Heart right ventricle (tissue), 16 donors: Measurements from ENCODE around the gene ANKRD60. TPM values are rescaled to one million over a fixed set of nuclear protein-coding genes. Genes with fewer than 3 reads are reported as not detected.

Experiments
- ATAC-seq, 8 donors: fragments of 200-7000 bp; cut with Tn5 transposase; one replicate each; pipeline ENCODE4 v1.9.1; 2020; ENCODE audit warnings: mild to moderate bottlenecking in 8 of 8, moderate library complexity in 8 of 8, moderate number of reproducible peaks in 1 of 8
- DNase-seq, 2 donors: peaks; one replicate each; pipeline ENCODE4 v3.0.0-alpha.2; 2020
- H3K27ac ChIP-seq, 10 donors: fragments of 200-600 bp; sonication (generic) in 2 of 10; one replicate each; pipeline versions ENCODE4 v1.5.0 to v1.8.0; 2020 to 2022; ENCODE audit warnings: mild to moderate bottlenecking in 3 of 10
- H3K27me3 ChIP-seq, 7 donors: fragments of 200-600 bp; one replicate each; pipeline ENCODE4 v1.8.0; 2021 to 2022; ENCODE audit warnings: mild to moderate bottlenecking in 2 of 7
- H3K36me3 ChIP-seq, 9 donors: fragments of 200-600 bp; sonication (generic) in 1 of 9; one replicate each; pipeline versions ENCODE4 v1.5.0 to v1.8.0; 2020 to 2022; ENCODE audit warnings: mild to moderate bottlenecking in 2 of 9
- H3K4me1 ChIP-seq, 9 donors: fragments of 200-600 bp; sonication (generic) in 1 of 9; one replicate each; pipeline versions ENCODE4 v1.5.0 to v1.8.0; 2020 to 2022; ENCODE audit warnings: mild to moderate bottlenecking in 4 of 9
- H3K4me3 ChIP-seq, 10 donors: fragments of 200-600 bp; sonication (generic) in 2 of 10; one replicate each; pipeline versions ENCODE4 v1.5.0 to v1.8.0; 2020 to 2022; ENCODE audit warnings: mild to moderate bottlenecking in 7 of 10, moderate library complexity in 2 of 10
- H3K9me3 ChIP-seq, 11 donors: fragments of 200-600 bp in 10 of 11; sonication (generic) in 2 of 11; one replicate each; pipeline versions ENCODE4 v1.5.0 to v1.8.0; 2013 to 2022; ENCODE audit warnings: mild to moderate bottlenecking in 2 of 11, control low read depth in 1 of 11, moderate library complexity in 1 of 11
- WGBS, 2 donors: extraction: QIAGEN DNeasy Blood & Tissue Kit; methylation state at CpG; one replicate each; pipeline ENCODE4 v1.1.7; 2013; ENCODE audit warnings: inconsistent platforms in 1 of 2; 5-methylcytosine and 5-hydroxymethylcytosine counted together
- intact Hi-C, 10 donors: fragments of 100-400 bp; cut with DNase I; formaldehyde crosslinking; loops; one replicate each; pipeline versions ENCODE4 v1.11.1 to v1.14.2; 2022
- polyA plus RNA-seq, 2 donors: library from polyadenylated mRNA; stranded (reverse); fragments of 200-250 nt; gene quantifications; one replicate each; pipeline ENCODE4 v1.2.3, GENCODE V29; 2013
- total RNA-seq, 10 donors: library from RNA; stranded (reverse); fragmentation: NEBNext Ultra II Directional in 3 of 10; extraction: Animal tissue kit (Norgen Biotek cat#: 25700) in 3 of 10; gene quantifications; one replicate each; pipeline versions ENCODE4 v1.2.1 to v1.2.4, GENCODE V29; 2021 to 2023
- TF ChIP-seq, protein P1 (sequence below), 9 donors: fragments of 200-600 bp; sonication (generic) in 2 of 9; IDR thresholded peaks; one replicate each; pipeline versions ENCODE4 v1.5.0 to v1.8.0; 2021 to 2022; ENCODE audit warnings: antibody characterized with exemption in 9 of 9, mild to moderate bottlenecking in 5 of 9, moderate library complexity in 1 of 9
- donor health status: Arrhythmogenic right ventricular cardiomyopathy.
- donor health status: ischemic (EF 13 %, LVEDD 7.1; RV severe dilation, severe dysfunction).
- donor health status: healthy with polysubstance abuse.
- donor health status: DM: no; HTN: yes; CAD: no.
- donor health status: DM: no; HTN: no; CAD: no.
- donor health status: ischemic (EF 25% LVEDD 6.9; RV normal size, moderate dysfunction).
- donor health status: ischemic (EF 25% LVEDD 5.7; RV mildly dilated, moderate dysfunction).
- donor health status: healthy.
- donor health status: DM: yes; HTN: yes; CAD: no.
- donor health status: Ischemic cardiomyopathy.
- donor health status: ischemic (EF 35%, LVEDD 5.7; RV mildly dilated, moderate dysfunction).
- donor health status: nonischemic (EF 11% LVEDD 7.7; RV severe dilation, severe dysfunction).
- donor health status: DM: yes; HTN: yes; CAD: no.
- donor health status: PGD.
- donor health status: ischemic (EF 29% LVEDD 5.4; RV normal size, mild dysfunction).
- donor health status: nonischemic (EF 23%, LVEDD 6.1; RV moderate dilation, normal function).

The ANKRD60 gene
- total and polyA plus RNA-seq, 12 donors, result not detected

DNA sequence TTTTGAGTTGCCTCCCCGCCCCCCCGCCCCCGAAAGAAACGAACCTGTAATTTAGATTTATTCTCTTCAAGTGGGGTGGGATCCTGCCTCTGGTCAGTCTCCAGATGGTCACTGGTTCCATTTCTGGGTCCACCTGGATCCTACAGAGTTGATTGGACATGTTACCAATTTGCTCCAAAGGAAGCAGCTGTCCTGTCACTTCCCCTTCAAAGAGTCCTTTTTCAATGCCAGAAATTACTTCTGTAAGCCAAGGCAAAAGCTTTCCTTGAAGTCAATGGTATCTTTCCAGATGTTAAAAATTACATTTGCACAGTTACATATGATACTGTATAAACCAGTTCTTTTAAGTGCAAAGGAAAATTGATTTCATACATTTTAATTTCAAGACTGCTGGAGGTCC lies 12.0 kb upstream of the ANKRD60 start:
- peaks cover 0 to 71% (median 11%) of the 10 kb centered on the region in 9 donors for H3K36me3 ChIP-seq

DNA sequence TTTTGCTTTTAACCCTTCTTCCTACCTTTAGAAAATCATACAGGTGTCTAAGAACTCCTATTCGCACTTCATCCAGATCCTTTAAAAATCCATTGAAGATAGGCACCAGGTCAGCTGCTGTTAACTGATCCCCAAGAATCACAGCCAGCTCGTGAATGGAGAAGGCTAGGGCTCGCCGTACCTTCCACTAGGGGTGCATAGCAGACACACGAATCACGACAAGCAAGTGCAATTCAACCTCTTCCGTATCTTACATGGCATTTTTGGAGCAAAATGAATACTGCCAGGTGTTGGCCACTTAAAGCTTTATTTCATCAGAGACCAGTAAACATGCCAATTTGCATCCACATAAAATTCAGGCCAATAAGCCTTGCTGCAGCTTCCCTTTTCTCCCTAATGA lies 10.8 kb upstream of the ANKRD60 start:
- peaks cover 0 to 17% (median 5%) of the 10 kb centered on the region in 9 donors for H3K4me1 ChIP-seq
- DNase-seq (no peak), ATAC-seq (no peak)
- no peaks in the 10 kb centered on the region for H3K9me3 ChIP-seq
- H3K36me3 ChIP-seq, result peaks cover 0 to 70% (median 0%) of the 10 kb centered on the region in 9 donors
- H3K27me3 ChIP-seq, result peaks cover 0 to 7% (median 0%) of the 10 kb centered on the region in 7 donors
- intact Hi-C loops, result loop anchor here (5.0 to 10.0 kb wide), 14 partner anchors 156 to 1213 kb away; partner anchors contain the start of genes GNAS (in 3 of the 10), GNAS-AS1 (in 3 of the 10), STX16 (in 3 of the 10) and NPEPL1 (in 2 of the 10)
- H3K27ac ChIP-seq, result no peak overlapping the region
- 90 to 92% methylated on average over 7 of the region's 7 CpGs for WGBS, 2 donors
- TF ChIP-seq, protein P1, sequence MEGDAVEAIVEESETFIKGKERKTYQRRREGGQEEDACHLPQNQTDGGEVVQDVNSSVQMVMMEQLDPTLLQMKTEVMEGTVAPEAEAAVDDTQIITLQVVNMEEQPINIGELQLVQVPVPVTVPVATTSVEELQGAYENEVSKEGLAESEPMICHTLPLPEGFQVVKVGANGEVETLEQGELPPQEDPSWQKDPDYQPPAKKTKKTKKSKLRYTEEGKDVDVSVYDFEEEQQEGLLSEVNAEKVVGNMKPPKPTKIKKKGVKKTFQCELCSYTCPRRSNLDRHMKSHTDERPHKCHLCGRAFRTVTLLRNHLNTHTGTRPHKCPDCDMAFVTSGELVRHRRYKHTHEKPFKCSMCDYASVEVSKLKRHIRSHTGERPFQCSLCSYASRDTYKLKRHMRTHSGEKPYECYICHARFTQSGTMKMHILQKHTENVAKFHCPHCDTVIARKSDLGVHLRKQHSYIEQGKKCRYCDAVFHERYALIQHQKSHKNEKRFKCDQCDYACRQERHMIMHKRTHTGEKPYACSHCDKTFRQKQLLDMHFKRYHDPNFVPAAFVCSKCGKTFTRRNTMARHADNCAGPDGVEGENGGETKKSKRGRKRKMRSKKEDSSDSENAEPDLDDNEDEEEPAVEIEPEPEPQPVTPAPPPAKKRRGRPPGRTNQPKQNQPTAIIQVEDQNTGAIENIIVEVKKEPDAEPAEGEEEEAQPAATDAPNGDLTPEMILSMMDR (IDR thresholded peaks at IDR 0.05), result no peak
- no peak overlapping the region for H3K4me3 ChIP-seq

More for the DNA sequence above, 12.0 kb upstream of the ANKRD60 start:
- Histone ChIP-seq H3K27me3 (peaks cover 0 to 7% (median 0%) of the 10 kb centered on the region in 7 donors), H3K4me3 (no peak overlapping the region), H3K27ac (no peak overlapping the region), H3K4me1 (peaks cover 0 to 17% (median 5%) of the 10 kb centered on the region in 9 donors), H3K9me3 (no peaks in the 10 kb centered on the region)
- intact Hi-C loops, result loop anchor here in 3 of 10 donors (5.0 to 10.0 kb wide), 2 partner anchors 207 to 404 kb away; no protein-coding TSS in a partner anchor
- TF ChIP-seq, protein P1 (IDR thresholded peaks at IDR 0.05), result no peak
- WGBS, 2 donors, result 81 to 86% methylated on average over 4 of the region's 4 CpGs
- DNase-seq (no peak), ATAC-seq (no peak)

DNA sequence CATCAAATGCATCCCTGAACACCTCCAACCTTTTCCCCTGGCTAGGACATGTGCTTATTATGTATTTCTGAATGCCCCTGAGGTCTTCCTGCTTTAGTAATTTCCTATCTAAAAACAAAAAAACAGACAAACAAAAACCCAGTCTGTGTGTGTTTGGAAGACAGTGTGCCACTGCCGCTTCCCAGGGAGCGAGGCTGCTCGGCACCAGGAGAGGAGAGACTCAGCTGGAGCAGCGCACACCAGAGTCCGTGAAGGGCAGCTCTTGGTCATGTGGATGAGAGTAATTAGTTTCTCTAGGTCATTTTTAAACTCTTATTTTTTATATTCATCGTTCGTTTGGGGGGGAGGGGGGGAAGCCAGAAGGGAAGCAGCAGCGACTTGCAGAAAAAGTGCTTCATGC lies 10.0 kb upstream of the ANKRD60 start:
- peaks cover 0 to 7% (median 0%) of the 10 kb centered on the region in 7 donors for H3K27me3 ChIP-seq
- no peak overlapping the region for H3K27ac ChIP-seq
- H3K36me3 ChIP-seq, result peaks cover 0 to 72% (median 0%) of the 10 kb centered on the region in 9 donors
- H3K9me3 ChIP-seq, result no peaks in the 10 kb centered on the region
- 77 to 81% methylated on average over 8 of the region's 8 CpGs for WGBS, 2 donors
- no peak overlapping the region for H3K4me3 ChIP-seq
- ATAC-seq, result no peak
- intact Hi-C loops, result loop anchor here (5.0 to 10.0 kb wide), 14 partner anchors 156 to 1214 kb away; partner anchors contain the start of genes GNAS (in 3 of the 10), GNAS-AS1 (in 3 of the 10), STX16 (in 3 of the 10) and NPEPL1 (in 2 of the 10)
- peaks cover 0 to 17% (median 5%) of the 10 kb centered on the region in 9 donors for H3K4me1 ChIP-seq
- no peak for DNase-seq
- TF ChIP-seq, protein P1 (IDR thresholded peaks at IDR 0.05), result no peak

DNA sequence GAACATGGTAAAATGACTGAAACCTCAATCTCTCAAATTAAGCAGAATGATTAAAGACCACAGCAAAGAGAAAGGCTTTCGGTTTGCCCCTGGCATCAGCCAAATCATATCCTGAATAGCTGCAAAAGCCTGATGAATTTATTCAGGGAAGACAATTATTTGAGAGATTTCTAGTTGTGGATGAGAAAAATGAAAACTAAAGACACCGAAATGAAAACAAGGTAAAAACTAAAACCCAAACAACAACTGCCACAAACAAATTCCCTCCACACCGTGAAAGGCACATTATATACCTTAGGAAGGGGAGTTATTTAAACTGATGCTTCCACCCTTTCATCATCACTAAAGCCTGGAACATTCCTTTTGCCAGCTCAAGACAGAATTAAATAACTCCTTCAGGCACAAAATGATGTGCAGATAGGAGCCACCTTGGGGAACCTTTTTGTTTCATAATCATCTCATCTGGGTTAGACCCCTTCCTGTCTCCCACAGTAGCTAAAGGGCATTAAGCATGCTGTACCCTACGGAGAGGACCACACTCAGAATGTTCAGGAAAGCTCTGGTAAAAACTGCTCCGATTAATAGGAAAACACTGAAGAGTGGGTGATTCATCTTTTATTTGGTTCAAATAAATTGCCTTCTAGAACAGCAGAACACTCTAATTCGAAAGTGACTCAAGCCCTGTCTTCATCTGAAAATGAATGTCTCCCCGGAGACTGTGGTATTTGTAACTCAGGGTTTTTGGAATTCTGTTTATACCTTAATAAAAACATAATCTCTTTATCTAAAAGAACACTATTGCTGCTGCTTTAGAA lies 9.1 kb upstream of the ANKRD60 start:
- no peak for ATAC-seq
- Histone ChIP-seq H3K9me3 (no peaks in the 10 kb centered on the region), H3K4me3 (peak overlapping the region in 6 of 10 donors; percentile 45 to 66 (median 52)), H3K27ac (no peak overlapping the region), H3K36me3 (peaks cover 0 to 66% (median 0%) of the 10 kb centered on the region in 9 donors), H3K4me1 (peaks cover 0 to 17% (median 5%) of the 10 kb centered on the region in 9 donors), H3K27me3 (peaks cover 0 to 7% (median 0%) of the 10 kb centered on the region in 7 donors)
- TF ChIP-seq, protein P1 (IDR thresholded peaks at IDR 0.05), result peak in 2 of 9 donors; percentile 9
- intact Hi-C loops, result loop anchor here (1.0 to 10.0 kb wide), 18 partner anchors 157 to 1215 kb away; partner anchors contain the start of genes GNAS (in 3 of the 10), GNAS-AS1 (in 3 of the 10), STX16 (in 3 of the 10) and NPEPL1 (in 2 of the 10)
- WGBS, 2 donors, result 67% methylated on average over 7 of the region's 7 CpGs
- DNase-seq, result no peak
